HL-60 (cell line): ENCODE results near the gene SLC9A7.
"Not testable (repeated sequence)": the region's sequence is repeated elsewhere in the genome, so short reads cannot be mapped to it uniquely, and the experiment has no call there.

ENCODE experiments used
- DNase-seq, 2 experiments: peaks; one replicate each; pipeline ENCODE4 v3.0.0-alpha.2; 2010 to 2020; ENCODE audit warnings: low read depth in 1 of 2, low spot score in 1 of 2
- H3K27ac ChIP-seq: fragments of 250-450 bp; sonication (Bioruptor Pico); replicated peaks from 2 replicates; pipeline ENCODE4 v1.5.1; 2020; ENCODE audit warnings: mild to moderate bottlenecking, moderate library complexity
- H3K27me3 ChIP-seq: fragments of 250-450 bp; sonication (Bioruptor Pico); 2 replicates; pipeline ENCODE4 v1.5.1; 2021; ENCODE audit warnings: mild to moderate bottlenecking, moderate library complexity; ENCODE audit not compliant: insufficient read depth, poor library complexity, severe bottlenecking
- H3K4me3 ChIP-seq: replicated peaks from 2 replicates; pipeline ENCODE4 v1.5.1; 2011; ENCODE audit warnings: mild to moderate bottlenecking, control low read depth, low read length; ENCODE audit not compliant: insufficient read depth
- GABPA ChIP-seq: IDR thresholded peaks from 2 replicates; pipeline ENCODE4 v1.6.1; 2012; ENCODE audit warnings: low read depth
- POLR2AphosphoS5 ChIP-seq: IDR thresholded peaks from 2 replicates; pipeline ENCODE4 v1.6.1; 2012; ENCODE audit warnings: low read depth
- SPI1 ChIP-seq: IDR thresholded peaks from 2 replicates; pipeline ENCODE4 v1.6.1; 2012; ENCODE audit warnings: low read depth, mild to moderate bottlenecking, borderline replicate concordance
- TF ChIP-seq, protein P1 (sequence below): IDR thresholded peaks from one replicate; pipeline ENCODE4 v1.5.1; 2011; ENCODE audit warnings: low read length, control low read depth, inconsistent platforms; ENCODE audit not compliant: insufficient read depth
- TF ChIP-seq, protein P2 (sequence below): IDR thresholded peaks from 2 replicates; pipeline ENCODE4 v1.6.1; 2012; ENCODE audit warnings: low read depth; ENCODE audit not compliant: insufficient replicate concordance

The SLC9A7 gene

GRCh38 chrX:46791927-46792809 lies 33.2 kb upstream of the SLC9A7 start:
- Histone ChIP-seq H3K27me3 (no peaks in the 10 kb centered on the region), H3K27ac (peak overlapping the region; percentile 53), H3K4me3 (peak overlapping the region; percentile 2; the same call in 1 of the 2 replicates)
- no peak for TF ChIP-seq POLR2AphosphoS5
- no peak for TF ChIP-seq SPI1
- no peak for TF ChIP-seq GABPA
- TF ChIP-seq, protein P1, sequence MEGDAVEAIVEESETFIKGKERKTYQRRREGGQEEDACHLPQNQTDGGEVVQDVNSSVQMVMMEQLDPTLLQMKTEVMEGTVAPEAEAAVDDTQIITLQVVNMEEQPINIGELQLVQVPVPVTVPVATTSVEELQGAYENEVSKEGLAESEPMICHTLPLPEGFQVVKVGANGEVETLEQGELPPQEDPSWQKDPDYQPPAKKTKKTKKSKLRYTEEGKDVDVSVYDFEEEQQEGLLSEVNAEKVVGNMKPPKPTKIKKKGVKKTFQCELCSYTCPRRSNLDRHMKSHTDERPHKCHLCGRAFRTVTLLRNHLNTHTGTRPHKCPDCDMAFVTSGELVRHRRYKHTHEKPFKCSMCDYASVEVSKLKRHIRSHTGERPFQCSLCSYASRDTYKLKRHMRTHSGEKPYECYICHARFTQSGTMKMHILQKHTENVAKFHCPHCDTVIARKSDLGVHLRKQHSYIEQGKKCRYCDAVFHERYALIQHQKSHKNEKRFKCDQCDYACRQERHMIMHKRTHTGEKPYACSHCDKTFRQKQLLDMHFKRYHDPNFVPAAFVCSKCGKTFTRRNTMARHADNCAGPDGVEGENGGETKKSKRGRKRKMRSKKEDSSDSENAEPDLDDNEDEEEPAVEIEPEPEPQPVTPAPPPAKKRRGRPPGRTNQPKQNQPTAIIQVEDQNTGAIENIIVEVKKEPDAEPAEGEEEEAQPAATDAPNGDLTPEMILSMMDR = no peak
- TF ChIP-seq, protein P2, sequence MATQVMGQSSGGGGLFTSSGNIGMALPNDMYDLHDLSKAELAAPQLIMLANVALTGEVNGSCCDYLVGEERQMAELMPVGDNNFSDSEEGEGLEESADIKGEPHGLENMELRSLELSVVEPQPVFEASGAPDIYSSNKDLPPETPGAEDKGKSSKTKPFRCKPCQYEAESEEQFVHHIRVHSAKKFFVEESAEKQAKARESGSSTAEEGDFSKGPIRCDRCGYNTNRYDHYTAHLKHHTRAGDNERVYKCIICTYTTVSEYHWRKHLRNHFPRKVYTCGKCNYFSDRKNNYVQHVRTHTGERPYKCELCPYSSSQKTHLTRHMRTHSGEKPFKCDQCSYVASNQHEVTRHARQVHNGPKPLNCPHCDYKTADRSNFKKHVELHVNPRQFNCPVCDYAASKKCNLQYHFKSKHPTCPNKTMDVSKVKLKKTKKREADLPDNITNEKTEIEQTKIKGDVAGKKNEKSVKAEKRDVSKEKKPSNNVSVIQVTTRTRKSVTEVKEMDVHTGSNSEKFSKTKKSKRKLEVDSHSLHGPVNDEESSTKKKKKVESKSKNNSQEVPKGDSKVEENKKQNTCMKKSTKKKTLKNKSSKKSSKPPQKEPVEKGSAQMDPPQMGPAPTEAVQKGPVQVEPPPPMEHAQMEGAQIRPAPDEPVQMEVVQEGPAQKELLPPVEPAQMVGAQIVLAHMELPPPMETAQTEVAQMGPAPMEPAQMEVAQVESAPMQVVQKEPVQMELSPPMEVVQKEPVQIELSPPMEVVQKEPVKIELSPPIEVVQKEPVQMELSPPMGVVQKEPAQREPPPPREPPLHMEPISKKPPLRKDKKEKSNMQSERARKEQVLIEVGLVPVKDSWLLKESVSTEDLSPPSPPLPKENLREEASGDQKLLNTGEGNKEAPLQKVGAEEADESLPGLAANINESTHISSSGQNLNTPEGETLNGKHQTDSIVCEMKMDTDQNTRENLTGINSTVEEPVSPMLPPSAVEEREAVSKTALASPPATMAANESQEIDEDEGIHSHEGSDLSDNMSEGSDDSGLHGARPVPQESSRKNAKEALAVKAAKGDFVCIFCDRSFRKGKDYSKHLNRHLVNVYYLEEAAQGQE = no peak
- peak; percentile 31 to 43 for DNase-seq

- TF ChIP-seq, protein P1 = no peak
- TF ChIP-seq, protein P2 = no peak
- TF ChIP-seq POLR2AphosphoS5 = no peak
- Histone ChIP-seq H3K27me3 (no peaks in the 10 kb centered on the region), H3K27ac (no peak overlapping the region), H3K4me3 (no peak overlapping the region)
- DNase-seq = no peak
Observed at GRCh38 chrX:46788902-46789301, 30.0 kb upstream of the SLC9A7 start.

DNA sequence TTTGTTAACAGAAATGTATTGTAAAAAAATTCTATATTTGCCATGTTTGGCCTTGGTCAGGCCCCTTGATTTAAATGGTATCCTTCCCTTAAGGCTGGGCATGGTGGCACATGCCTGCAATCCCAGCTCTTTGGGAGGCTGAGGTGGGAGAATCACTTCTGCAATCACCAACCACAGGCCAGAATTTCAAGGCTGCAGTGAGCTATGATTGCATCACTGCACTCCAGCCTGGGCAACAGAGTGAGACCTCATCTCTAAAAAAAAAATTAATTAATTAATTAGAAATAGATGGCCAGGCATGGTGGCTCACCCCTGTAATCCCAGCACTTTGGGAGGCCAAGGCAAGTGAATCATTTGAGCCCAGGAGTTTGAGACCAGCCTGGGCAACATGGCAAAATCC lies 25.5 kb upstream of the SLC9A7 start:
- not testable (repeated sequence) for H3K27me3 ChIP-seq, H3K4me3 ChIP-seq, DNase-seq, H3K27ac ChIP-seq

DNA sequence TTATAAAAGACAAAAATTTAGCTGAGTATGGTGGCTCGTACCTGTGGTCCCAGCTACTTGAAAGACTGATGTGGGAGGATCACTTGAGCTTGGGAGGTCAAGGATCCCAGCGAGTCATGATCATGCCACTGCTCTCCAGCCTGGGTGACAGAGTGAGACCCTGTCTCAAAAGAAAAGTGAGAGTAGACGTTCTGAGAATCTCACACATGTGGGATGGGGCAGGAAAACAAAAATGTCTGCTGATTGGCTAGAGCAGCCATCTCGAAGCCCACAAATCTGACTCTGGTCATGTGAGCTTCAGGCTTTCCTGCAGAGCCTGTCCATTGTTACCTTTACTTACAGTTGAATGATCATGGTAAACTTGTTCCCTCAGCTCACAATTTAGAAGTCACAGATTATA lies 23.1 kb upstream of the SLC9A7 start:
- no peak for DNase-seq
- TF ChIP-seq GABPA (no peak), POLR2AphosphoS5 (no peak), SPI1 (no peak)
- TF ChIP-seq, protein P1 = no peak
- TF ChIP-seq, protein P2 = no peak
- no peaks in the 10 kb centered on the region for H3K27me3 ChIP-seq
- H3K27ac ChIP-seq = no peak overlapping the region
- no peak overlapping the region for H3K4me3 ChIP-seq
